Nephron progenitor cell (in vitro differentiated cells): ENCODE results near the gene DYNC1I2.
A peak's percentile ranks its signal among the peaks of the same experiment; 100 is the strongest.

Experiments
- DNase-seq: peaks from one replicate; pipeline ENCODE4 v3.0.0; 2021
- H3K27ac Mint-ChIP-seq: 2 replicates; pipeline ENCODE4 v1.8.0; 2021; ENCODE audit warnings: mild to moderate bottlenecking, moderate library complexity, mixed read lengths
- H3K27me3 Mint-ChIP-seq: 2 replicates; pipeline ENCODE4 v1.8.0; 2021; ENCODE audit warnings: mild to moderate bottlenecking, low read depth, mixed read lengths; ENCODE audit not compliant: poor library complexity
- H3K36me3 Mint-ChIP-seq: 2 replicates; pipeline ENCODE4 v1.8.0; 2021; ENCODE audit warnings: low read depth, mixed read lengths
- H3K4me1 Mint-ChIP-seq: 2 replicates; pipeline ENCODE4 v1.8.0; 2021; ENCODE audit warnings: mixed read lengths
- H3K4me3 Mint-ChIP-seq: 2 replicates; pipeline ENCODE4 v1.8.0; 2021; ENCODE audit warnings: mild to moderate bottlenecking, moderate library complexity, mixed read lengths
- H3K9me3 Mint-ChIP-seq: 2 replicates; pipeline ENCODE4 v1.8.0; 2021; ENCODE audit warnings: mild to moderate bottlenecking, moderate library complexity, mixed read lengths
- TF ChIP-seq, protein P1 (sequence below): fragments of 200-600 bp; sonication (generic); IDR thresholded peaks from 2 replicates; pipeline ENCODE4 v1.5.0; 2021; ENCODE audit warnings: antibody characterized with exemption

DYNC1I2 gene

DNA sequence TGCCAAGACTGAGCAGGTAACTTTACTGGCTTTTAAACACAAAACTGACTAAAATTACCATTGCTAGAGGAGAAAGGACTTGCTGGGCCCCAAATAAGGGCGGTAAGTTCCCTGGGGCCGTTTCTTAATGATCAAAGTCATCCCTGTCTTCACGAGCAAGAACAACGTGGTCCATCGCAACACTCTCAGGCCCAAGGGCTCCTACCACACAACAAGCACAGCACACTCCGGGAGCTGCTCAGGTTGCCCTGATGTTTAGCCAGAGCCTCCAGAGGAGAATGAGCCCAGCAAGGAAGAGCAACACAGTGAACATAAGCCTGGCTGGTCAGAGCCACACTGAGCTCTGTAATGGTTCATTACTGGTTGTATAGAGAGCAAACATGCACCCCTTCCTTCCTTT lies 102.7 kb downstream of the DYNC1I2 start:
- H3K36me3 Mint-ChIP-seq, result peaks cover 44% of the 10 kb centered on the region
- TF ChIP-seq, protein P1, sequence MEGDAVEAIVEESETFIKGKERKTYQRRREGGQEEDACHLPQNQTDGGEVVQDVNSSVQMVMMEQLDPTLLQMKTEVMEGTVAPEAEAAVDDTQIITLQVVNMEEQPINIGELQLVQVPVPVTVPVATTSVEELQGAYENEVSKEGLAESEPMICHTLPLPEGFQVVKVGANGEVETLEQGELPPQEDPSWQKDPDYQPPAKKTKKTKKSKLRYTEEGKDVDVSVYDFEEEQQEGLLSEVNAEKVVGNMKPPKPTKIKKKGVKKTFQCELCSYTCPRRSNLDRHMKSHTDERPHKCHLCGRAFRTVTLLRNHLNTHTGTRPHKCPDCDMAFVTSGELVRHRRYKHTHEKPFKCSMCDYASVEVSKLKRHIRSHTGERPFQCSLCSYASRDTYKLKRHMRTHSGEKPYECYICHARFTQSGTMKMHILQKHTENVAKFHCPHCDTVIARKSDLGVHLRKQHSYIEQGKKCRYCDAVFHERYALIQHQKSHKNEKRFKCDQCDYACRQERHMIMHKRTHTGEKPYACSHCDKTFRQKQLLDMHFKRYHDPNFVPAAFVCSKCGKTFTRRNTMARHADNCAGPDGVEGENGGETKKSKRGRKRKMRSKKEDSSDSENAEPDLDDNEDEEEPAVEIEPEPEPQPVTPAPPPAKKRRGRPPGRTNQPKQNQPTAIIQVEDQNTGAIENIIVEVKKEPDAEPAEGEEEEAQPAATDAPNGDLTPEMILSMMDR, result no peak
- no peaks in the 10 kb centered on the region for H3K27me3 Mint-ChIP-seq
- H3K4me3 Mint-ChIP-seq, result no peak overlapping the region
- H3K9me3 Mint-ChIP-seq, result no peaks in the 10 kb centered on the region
- peak overlapping the region; percentile 54 for H3K27ac Mint-ChIP-seq
- no peak for DNase-seq
- H3K4me1 Mint-ChIP-seq, result peaks cover 3% of the 10 kb centered on the region

DNA sequence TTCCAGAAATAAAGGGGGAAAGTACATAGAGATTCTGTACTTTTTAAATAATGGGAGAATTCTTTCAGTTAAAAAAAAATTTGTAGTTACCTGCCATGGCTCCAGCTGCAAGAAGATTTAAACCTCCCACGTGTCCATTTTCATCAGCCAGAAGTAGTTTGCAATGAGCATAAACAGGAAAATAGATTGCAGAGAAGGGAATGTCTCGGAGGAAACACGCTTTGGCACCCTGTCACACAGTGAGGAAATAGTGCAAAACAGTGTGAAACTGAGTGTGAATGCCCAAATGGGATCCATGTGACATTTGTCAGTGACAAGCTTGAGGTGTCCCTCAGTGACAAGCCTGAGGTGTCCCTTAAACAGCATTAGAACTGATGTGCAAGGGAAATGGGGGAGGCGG lies 104.1 kb downstream of the DYNC1I2 start:
- H3K4me3 Mint-ChIP-seq, result no peak overlapping the region
- H3K27me3 Mint-ChIP-seq, result no peaks in the 10 kb centered on the region
- no peaks in the 10 kb centered on the region for H3K9me3 Mint-ChIP-seq
- H3K36me3 Mint-ChIP-seq, result peaks cover 35% of the 10 kb centered on the region
- H3K4me1 Mint-ChIP-seq, result peaks cover 7% of the 10 kb centered on the region
- no peak overlapping the region for H3K27ac Mint-ChIP-seq
- TF ChIP-seq, protein P1, result no peak
- no peak for DNase-seq

DNA sequence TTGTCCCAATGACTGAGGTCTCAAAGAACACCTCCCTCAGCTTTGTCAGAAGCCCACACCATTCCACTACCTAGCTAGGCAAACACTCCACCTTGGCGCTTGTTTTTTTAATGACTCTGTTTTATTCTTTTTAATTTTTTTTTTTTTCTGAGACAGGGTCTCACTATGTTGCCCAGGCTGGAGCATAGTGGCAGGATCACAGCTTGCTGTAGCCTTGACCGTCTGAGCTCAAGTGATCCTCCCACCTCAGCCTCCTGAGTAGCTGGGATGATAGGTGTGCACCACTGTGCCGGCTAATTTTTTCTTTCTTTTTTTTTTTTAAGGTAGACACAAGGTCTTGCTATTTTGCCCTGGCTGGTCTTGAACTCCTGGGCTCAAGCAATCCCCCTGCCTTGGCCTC lies 104.9 kb downstream of the DYNC1I2 start:
- no peak overlapping the region for H3K27ac Mint-ChIP-seq
- no peak for DNase-seq
- no peak overlapping the region for H3K4me3 Mint-ChIP-seq
- no peaks in the 10 kb centered on the region for H3K27me3 Mint-ChIP-seq
- H3K4me1 Mint-ChIP-seq, result peaks cover 7% of the 10 kb centered on the region
- H3K36me3 Mint-ChIP-seq, result peaks cover 33% of the 10 kb centered on the region
- TF ChIP-seq, protein P1, result no peak
- no peaks in the 10 kb centered on the region for H3K9me3 Mint-ChIP-seq

DNA sequence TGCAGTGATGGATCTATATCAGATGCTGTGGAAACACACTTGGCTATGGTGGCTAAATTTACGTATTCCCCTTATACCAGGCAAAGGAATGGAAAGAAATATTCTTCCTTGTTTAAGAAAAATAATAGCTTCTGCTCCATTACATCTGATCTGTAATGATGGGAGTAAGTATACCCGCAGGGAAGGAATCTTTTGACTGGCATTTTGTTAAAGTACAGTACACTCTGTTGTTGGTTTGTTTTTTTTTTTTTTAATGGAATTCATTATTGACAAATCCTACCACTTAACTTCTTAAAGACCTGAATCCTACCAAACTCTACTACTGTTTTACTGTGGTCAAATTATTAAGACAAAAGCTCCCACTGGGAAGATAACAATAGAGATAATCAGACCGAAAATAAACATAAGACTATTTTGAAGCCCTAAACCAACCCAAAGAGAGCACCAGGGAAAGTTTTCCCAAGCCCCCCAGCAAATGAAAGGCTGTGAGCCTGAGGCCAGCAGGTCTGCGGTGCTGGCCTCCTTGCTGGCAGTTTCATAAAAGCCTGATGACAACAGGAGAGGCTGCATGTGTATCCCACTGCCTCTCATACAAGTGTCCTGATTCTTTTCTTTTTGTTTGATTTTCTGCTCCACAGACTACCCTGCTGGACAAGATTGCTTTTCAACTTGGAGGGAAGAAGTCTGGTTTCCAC lies 105.8 kb downstream of the DYNC1I2 start:
- TF ChIP-seq, protein P1, result no peak
- peaks cover 7% of the 10 kb centered on the region for H3K4me1 Mint-ChIP-seq

DNA sequence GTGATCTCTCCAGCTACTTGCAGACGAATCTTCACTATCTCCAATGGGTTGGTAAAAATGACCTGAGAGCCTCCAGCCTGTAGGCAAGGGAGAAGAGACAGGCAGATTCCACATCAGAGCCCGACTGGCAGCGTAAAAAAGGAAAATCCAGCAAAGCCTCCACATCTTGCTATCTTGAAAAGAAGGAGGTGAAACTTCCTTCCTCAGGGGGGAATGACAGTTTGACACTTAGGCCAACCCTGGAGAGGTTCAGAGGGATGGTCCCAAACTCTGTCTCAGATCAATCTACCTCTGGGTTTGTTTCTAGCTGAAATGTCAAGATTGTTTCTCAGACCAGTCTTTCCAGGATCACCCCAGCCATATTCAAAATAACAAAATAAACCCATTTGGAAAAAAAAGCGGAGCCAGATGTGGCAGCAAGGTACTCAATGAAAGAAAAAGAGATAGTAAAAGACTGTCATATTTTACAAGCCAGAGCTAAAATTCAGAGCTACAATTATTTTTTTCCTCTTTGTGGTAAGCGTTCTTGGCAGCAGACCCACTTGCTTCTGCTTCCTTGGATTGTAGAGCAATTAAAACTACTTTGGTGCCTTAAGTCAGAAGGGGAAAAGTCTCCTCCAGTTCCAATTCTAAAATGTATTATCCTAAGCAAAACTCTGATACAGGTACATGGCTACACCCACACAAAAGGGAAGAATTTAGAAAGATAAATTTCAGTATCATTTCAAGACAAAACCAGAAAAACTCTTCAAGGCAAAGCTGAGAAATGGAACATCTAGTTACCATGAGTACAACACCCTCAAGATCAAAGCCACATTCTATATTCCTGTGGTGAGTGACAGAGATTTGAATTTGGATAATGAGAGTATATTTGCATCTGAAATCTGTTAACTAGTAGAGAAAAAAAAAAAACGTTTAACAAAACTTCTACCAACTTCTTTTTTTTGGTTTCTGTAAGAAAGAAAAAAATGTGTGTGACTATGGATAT lies 106.7 kb downstream of the DYNC1I2 start:
- TF ChIP-seq, protein P1, result no peak
- Mint-ChIP-seq H3K4me1 (peaks cover 11% of the 10 kb centered on the region), H3K4me3 (no peak overlapping the region), H3K27ac (no peak overlapping the region), H3K9me3 (no peaks in the 10 kb centered on the region), H3K36me3 (peaks cover 20% of the 10 kb centered on the region), H3K27me3 (no peaks in the 10 kb centered on the region)
- no peak for DNase-seq

More for the DNA sequence above, 105.8 kb downstream of the DYNC1I2 start:
- no peak overlapping the region for H3K27ac Mint-ChIP-seq
- H3K9me3 Mint-ChIP-seq, result no peaks in the 10 kb centered on the region
- no peak for DNase-seq
- H3K4me3 Mint-ChIP-seq, result no peak overlapping the region
- no peaks in the 10 kb centered on the region for H3K27me3 Mint-ChIP-seq
- peaks cover 25% of the 10 kb centered on the region for H3K36me3 Mint-ChIP-seq
